ENCODE measurements around the gene RPL5.
A peak's percentile ranks its signal among the peaks of the same experiment; 100 is the strongest.

Gene RPL5

DNA sequence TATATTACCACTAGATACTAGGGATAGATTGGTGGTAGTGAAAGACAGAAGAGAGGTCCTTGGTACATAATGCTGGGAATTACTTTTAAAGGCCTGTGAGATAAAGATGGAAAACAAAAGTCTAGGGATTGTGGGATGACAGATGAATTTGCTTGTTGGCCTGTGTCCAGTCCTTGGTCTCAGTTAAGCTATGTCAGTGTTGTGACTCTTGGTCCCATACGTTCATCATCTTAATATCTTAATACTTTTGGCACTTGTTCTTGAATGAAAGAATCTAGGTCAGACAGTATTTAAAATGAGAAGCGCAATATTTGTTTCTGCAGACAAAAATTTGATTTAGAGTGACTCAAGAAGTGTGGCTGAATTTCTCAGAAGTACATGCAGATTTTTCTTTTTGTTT lies 7.6 kb downstream of the RPL5 start (continued):
- TF ChIP-seq, protein P1, sequence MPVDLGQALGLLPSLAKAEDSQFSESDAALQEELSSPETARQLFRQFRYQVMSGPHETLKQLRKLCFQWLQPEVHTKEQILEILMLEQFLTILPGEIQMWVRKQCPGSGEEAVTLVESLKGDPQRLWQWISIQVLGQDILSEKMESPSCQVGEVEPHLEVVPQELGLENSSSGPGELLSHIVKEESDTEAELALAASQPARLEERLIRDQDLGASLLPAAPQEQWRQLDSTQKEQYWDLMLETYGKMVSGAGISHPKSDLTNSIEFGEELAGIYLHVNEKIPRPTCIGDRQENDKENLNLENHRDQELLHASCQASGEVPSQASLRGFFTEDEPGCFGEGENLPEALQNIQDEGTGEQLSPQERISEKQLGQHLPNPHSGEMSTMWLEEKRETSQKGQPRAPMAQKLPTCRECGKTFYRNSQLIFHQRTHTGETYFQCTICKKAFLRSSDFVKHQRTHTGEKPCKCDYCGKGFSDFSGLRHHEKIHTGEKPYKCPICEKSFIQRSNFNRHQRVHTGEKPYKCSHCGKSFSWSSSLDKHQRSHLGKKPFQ (tag by site-specific recombination; IDR thresholded peaks at IDR 0.05): no peak
- TF ChIP-seq OSR2 (tag by site-specific recombination; IDR thresholded peaks at IDR 0.05): no peak
- TF ChIP-seq MYNN (tag by site-specific recombination; IDR thresholded peaks at IDR 0.05; ENCODE audit: borderline replicate concordance): no peak
- no peak for TF ChIP-seq ZNF157 (tag by site-specific recombination; IDR thresholded peaks at IDR 0.05)
- TF ChIP-seq SP7 (tag by site-specific recombination; IDR thresholded peaks at IDR 0.05): no peak
- no peak for TF ChIP-seq ZNF776 (tag by site-specific recombination; IDR thresholded peaks at IDR 0.05; ENCODE audit: borderline replicate concordance)
- no peak for TF ChIP-seq ZNF488 (tag by site-specific recombination; IDR thresholded peaks at IDR 0.05)
- no peak for TF ChIP-seq EGR2 (tag by site-specific recombination; IDR thresholded peaks at IDR 0.05; ENCODE audit: low read depth)
- TF ChIP-seq KLF17 (tag by site-specific recombination; IDR thresholded peaks at IDR 0.05): no peak

GRCh38 chr1:92840600-92840999 lies 8.8 kb downstream of the RPL5 start:
- Histone ChIP-seq H3K9me3 (ENCODE audit: control insufficient read depth, insufficient read depth, low read depth, low read length) (no peaks in the 10 kb centered on the region), H3K36me3 (ENCODE audit: control insufficient read depth in 2 of 2, insufficient read depth in 1 of 2, low read length in 2 of 2) (peaks cover 59 to 89% of the 10 kb centered on the region in 2 experiments), H3K27ac (ENCODE audit: extremely low read depth, low read depth, low read length) (no peak overlapping the region), H3K4me3 (ENCODE audit: low read depth, low read length) (no peak overlapping the region), H3K4me1 (ENCODE audit: control insufficient read depth, insufficient read depth, low read length) (0 out of 2 replicates have a peak, but pooled peaks cover 2% of the 10 kb centered on the region)
- TF ChIP-seq, protein P2, sequence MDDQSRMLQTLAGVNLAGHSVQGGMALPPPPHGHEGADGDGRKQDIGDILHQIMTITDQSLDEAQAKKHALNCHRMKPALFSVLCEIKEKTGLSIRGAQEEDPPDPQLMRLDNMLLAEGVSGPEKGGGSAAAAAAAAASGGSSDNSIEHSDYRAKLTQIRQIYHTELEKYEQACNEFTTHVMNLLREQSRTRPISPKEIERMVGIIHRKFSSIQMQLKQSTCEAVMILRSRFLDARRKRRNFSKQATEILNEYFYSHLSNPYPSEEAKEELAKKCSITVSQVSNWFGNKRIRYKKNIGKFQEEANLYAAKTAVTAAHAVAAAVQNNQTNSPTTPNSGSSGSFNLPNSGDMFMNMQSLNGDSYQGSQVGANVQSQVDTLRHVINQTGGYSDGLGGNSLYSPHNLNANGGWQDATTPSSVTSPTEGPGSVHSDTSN (CRISPR knock-in tag; IDR thresholded peaks at IDR 0.05): no peak
- TF ChIP-seq ZBTB17 (tag by site-specific recombination; IDR thresholded peaks at IDR 0.05) (no peak), ZNF140 (tag by site-specific recombination; IDR thresholded peaks at IDR 0.05) (no peak)
- ChIA-PET CTCF (interaction anchor here (1.4 kb wide), 1 partner anchor 9 kb away, joined by 5 read pairs; the partner anchor contains the start of gene RPL5), POLR2A (interaction anchor here (1.2 kb wide), 1 partner anchor 9 kb away, joined by 4 read pairs; the partner anchor contains the start of gene RPL5)

DNA sequence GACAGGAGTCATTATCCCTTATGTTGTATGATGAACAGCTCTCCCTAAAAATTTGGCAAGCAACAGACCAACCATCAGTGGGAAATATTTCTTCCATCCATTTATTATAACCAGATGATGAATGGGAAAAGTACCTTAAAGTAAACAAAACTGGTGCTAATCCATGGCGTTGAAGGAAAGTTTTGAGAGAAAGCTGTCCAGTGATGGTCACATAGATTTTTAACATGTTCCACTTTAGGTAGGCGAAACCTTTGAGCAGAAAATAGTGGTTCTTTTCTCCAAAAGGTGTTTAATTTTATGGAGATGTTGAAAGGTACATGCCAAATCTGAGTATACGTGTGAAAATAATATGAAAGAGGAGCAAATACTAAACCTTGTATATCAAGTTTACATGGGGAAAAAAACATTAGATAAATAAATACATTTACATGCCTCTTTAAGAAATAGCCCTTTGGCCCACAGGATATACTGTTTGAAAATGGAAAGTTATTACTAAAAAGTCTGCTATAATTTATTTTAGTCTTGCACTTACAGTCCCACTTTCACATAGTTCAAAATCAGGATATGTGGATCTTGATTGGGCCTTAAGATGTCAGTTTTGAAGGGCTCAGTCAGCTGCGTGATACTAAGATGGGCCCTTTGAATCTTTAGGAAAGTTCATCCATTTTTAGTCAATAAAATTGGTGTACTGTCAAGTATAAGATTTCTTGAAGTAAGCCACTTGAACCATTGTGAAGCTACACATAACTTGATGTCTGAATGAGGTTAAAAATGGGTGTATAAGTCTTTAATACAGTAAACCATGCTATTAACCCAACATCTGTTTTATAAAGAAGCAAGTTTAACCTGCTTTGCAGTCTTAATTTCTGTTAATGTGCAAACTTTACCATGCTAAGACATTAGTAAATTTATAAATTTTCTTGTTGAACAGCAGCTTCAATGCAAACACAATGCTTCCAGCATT lies 10.5 kb downstream of the RPL5 start:
- POLR2A ChIA-PET: interaction anchor here (1.0 to 2.4 kb wide), 2 partner anchors 7 to 10 kb away, joined by 3 to 12 read pairs; partner anchors contain the start of gene RPL5
- H3K36me3 ChIP-seq (ENCODE audit: control insufficient read depth in 2 of 2, insufficient read depth in 1 of 2, low read length in 2 of 2): peaks cover 48 to 71% of the 10 kb centered on the region in 2 experiments
- CTCF ChIA-PET: interaction anchor here (0.5 to 2.2 kb wide), 6 partner anchors 8 to 18 kb away, joined by 3 to 13 read pairs (median 4); partner anchors contain the start of gene RPL5

More for the DNA sequence above, 10.5 kb downstream of the RPL5 start:
- Histone ChIP-seq H3K27ac (ENCODE audit: extremely low read depth, low read depth, low read length) (no peak overlapping the region), H3K9me3 (ENCODE audit: control insufficient read depth, insufficient read depth, low read depth, low read length) (no peaks in the 10 kb centered on the region), H3K4me3 (ENCODE audit: low read depth, low read length) (no peak overlapping the region), H3K4me1 (ENCODE audit: control insufficient read depth, insufficient read depth, low read length) (0 out of 2 replicates have a peak, but pooled peaks cover 2% of the 10 kb centered on the region)
- TF ChIP-seq PRDM1 (tag by site-specific recombination; IDR thresholded peaks at IDR 0.05) (peak; percentile 53; the same call in 1 of the 2 replicates), HOXA7 (CRISPR knock-in tag; IDR thresholded peaks at IDR 0.05; ENCODE audit: borderline replicate concordance) (no peak)
